Measurements from ENCODE around the gene ZNF813. TPM values are rescaled to one million over a fixed set of nuclear protein-coding genes. Genes with fewer than 3 reads are reported as not detected.
"Not testable (repeated sequence)": the region's sequence is repeated elsewhere in the genome, so short reads cannot be mapped to it uniquely, and the experiment has no call there.

ZNF813 gene
- polyA plus RNA-seq, 3 donors, result 0.32 to 1.9 (median 0.61) TPM

DNA sequence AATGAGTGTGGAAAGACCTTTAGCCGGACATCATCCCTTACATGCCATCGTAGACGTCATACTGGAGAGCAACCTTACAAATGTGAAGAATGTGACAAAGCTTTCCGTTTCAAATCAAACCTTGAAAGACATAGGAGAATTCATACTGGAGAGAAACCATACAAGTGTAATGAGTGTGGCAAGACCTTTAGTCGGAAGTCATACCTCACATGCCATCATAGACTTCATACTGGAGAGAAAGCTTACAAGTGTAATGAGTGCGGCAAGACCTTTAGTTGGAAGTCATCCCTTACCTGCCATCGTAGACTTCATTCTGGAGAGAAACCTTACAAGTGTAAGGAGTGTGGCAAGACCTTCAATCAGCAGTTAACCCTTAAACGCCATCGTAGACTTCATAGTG is 11.7 kb upstream of the ZNF813 start:
- no peak for TF ChIP-seq CTCF (IDR thresholded peaks at IDR 0.05)
- Mint-ChIP-seq H3K27me3 (ENCODE audit: low read depth in 3 of 3) (peaks cover 0 to 5% (median 0%) of the 10 kb centered on the region in 3 donors), H3K27ac (no peak overlapping the region), H3K4me1 (no peaks in the 10 kb centered on the region), H3K4me3 (no peak overlapping the region), H3K9me3 (peaks cover 63 to 97% (median 95%) of the 10 kb centered on the region in 7 donors), H3K36me3 (peaks cover 38 to 43% of the 10 kb centered on the region in 2 donors)
- no CpG with 5 or more reads among the region's 9 CpGs for whole genome bisulfite sequencing (ENCODE audit: insufficient coverage)
- Histone ChIP-seq H3K27me3 (ENCODE audit: control insufficient read depth in 2 of 2, insufficient read depth in 2 of 2, low read length in 2 of 2) (no peaks in the 10 kb centered on the region), H3K27ac (ENCODE audit: low read depth in 1 of 2, low read length in 2 of 2) (no peak overlapping the region), H4K20me1 (ENCODE audit: insufficient read depth, low read length) (no peaks in the 10 kb centered on the region), H3K4me1 (ENCODE audit: control insufficient read depth in 1 of 2, insufficient read depth in 2 of 2, low read length in 2 of 2) (no peaks in the 10 kb centered on the region), H3K4me3 (replicated peaks in 1 of 3; ENCODE audit: low read depth in 2 of 3, low read length in 3 of 3) (no peak overlapping the region), H3K79me2 (ENCODE audit: insufficient read depth, low read length) (no peaks in the 10 kb centered on the region), H3K9me3 (replicated peaks in 1 of 2; ENCODE audit: control insufficient read depth in 1 of 2, insufficient read depth in 1 of 2, low read length in 2 of 2) (peaks cover 73 to 99% of the 10 kb centered on the region in 2 donors), H2AFZ (ENCODE audit: insufficient read depth, low read depth, low read length, poor library complexity, severe bottlenecking) (no peak overlapping the region), H3K4me2 (replicated peaks; ENCODE audit: extremely low read depth, low read length, poor library complexity, severe bottlenecking) (no peak overlapping the region), H3K36me3 (replicated peaks in 1 of 2; ENCODE audit: control insufficient read depth in 1 of 2, insufficient read depth in 2 of 2, low read length in 2 of 2) (peaks cover 40 to 58% of the 10 kb centered on the region in 2 donors), H3K9ac (ENCODE audit: insufficient read depth, low read length, poor library complexity, severe bottlenecking) (no peak overlapping the region)
- DNase-seq, result no peak
- intact Hi-C loops (cut with micrococcal nuclease), result no loop called here

DNA sequence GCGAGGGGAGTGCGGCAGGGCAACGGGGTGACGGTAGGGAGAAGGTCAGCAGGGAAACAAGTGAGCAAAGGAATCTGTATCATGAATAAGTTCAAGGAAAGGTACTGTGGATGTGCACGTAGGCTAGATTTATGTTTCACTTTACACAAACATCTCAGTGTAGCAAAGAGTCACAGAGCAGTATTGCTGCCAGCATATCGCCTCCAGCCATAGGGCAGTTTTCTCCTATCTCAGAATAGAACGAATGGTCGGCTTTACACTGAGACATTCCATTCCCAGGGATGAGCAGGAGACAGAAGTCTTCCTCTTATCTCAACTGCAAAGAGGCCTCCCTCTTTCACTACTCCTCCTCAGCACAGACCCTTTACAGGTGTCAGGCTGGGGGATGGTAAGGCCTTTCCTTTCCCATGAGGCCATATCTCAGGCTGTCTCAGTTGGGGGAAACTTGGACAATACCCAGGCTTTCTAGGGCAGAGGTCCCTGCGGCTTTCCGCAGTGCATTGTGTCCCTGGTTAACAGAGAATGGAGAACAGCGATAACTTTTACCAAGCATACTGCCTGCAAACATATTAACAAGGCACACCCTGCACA is 7.3 kb upstream of the ZNF813 start:
- H3K79me2 ChIP-seq (ENCODE audit: insufficient read depth, low read length); H3K27ac Mint-ChIP-seq; H3K4me3 Mint-ChIP-seq; H3K4me2 ChIP-seq (replicated peaks; ENCODE audit: extremely low read depth, low read length, poor library complexity, severe bottlenecking); H3K27ac ChIP-seq (ENCODE audit: low read depth in 1 of 2, low read length in 2 of 2); DNase-seq; H3K4me1 Mint-ChIP-seq; H3K4me1 ChIP-seq (ENCODE audit: control insufficient read depth in 1 of 2, insufficient read depth in 2 of 2, low read length in 2 of 2); H3K4me3 ChIP-seq (replicated peaks in 1 of 3; ENCODE audit: low read depth in 2 of 3, low read length in 3 of 3); H3K9ac ChIP-seq (ENCODE audit: insufficient read depth, low read length, poor library complexity, severe bottlenecking); H3K27me3 ChIP-seq (ENCODE audit: control insufficient read depth in 2 of 2, insufficient read depth in 2 of 2, low read length in 2 of 2); H4K20me1 ChIP-seq (ENCODE audit: insufficient read depth, low read length); H3K36me3 Mint-ChIP-seq; H2AFZ ChIP-seq (ENCODE audit: insufficient read depth, low read depth, low read length, poor library complexity, severe bottlenecking): not testable (repeated sequence)
- WGBS (ENCODE audit: insufficient coverage), result 70% methylated on average over 4 of the region's 11 CpGs
- H3K9me3 Mint-ChIP-seq, result peaks cover 61 to 97% (median 93%) of the 10 kb centered on the region in 7 donors
- peaks cover 5 to 21% (median 19%) of the 10 kb centered on the region in 3 donors for H3K27me3 Mint-ChIP-seq (ENCODE audit: low read depth in 3 of 3)
- intact Hi-C loops (cut with micrococcal nuclease), result loop anchor here (10.0 kb wide), 1 partner anchor 1165 kb away; the partner anchor contains the start of gene ZNF480 (in 2 of the 2)
- peaks cover 2 to 14% of the 10 kb centered on the region in 2 donors for H3K36me3 ChIP-seq (replicated peaks in 1 of 2; ENCODE audit: control insufficient read depth in 1 of 2, insufficient read depth in 2 of 2, low read length in 2 of 2)
- H3K9me3 ChIP-seq (replicated peaks in 1 of 2; ENCODE audit: control insufficient read depth in 1 of 2, insufficient read depth in 1 of 2, low read length in 2 of 2), result peaks cover 77 to 100% of the 10 kb centered on the region in 2 donors

All from CD14-positive monocyte (primary cell).